ENCODE data around the gene CADPS2.

Gene CADPS2

GRCh38 chr7:122618585-122619189, 267.6 kb downstream of the CADPS2 start:
- Mint-ChIP-seq H3K4me1 (ENCODE audit: low read depth) (no peaks in the 10 kb centered on the region), H3K9me3 (ENCODE audit: low read depth) (no peaks in the 10 kb centered on the region), H3K36me3 (no peaks in the 10 kb centered on the region), H3K27me3 (no peaks in the 10 kb centered on the region), H3K4me3 (no peak overlapping the region), H3K27ac (no peak overlapping the region)

- H3K4me1 Mint-ChIP-seq (ENCODE audit: low read depth), result no peaks in the 10 kb centered on the region
- H3K9me3 Mint-ChIP-seq (ENCODE audit: low read depth), result no peaks in the 10 kb centered on the region
- no peaks in the 10 kb centered on the region for H3K27me3 Mint-ChIP-seq
- H3K36me3 Mint-ChIP-seq, result no peaks in the 10 kb centered on the region
- no peak overlapping the region for H3K4me3 Mint-ChIP-seq
- no peak overlapping the region for H3K27ac Mint-ChIP-seq
Measured at GRCh38 chr7:122616951-122617350, 269.3 kb downstream of the CADPS2 start.

GRCh38 chr7:122605929-122606328, 280.3 kb downstream of the CADPS2 start:
- H3K27me3 Mint-ChIP-seq, result no peaks in the 10 kb centered on the region
- no peaks in the 10 kb centered on the region for H3K4me1 Mint-ChIP-seq (ENCODE audit: low read depth)
- no peak overlapping the region for H3K4me3 Mint-ChIP-seq
- no peaks in the 10 kb centered on the region for H3K36me3 Mint-ChIP-seq
- H3K9me3 Mint-ChIP-seq (ENCODE audit: low read depth), result no peaks in the 10 kb centered on the region
- no peak overlapping the region for H3K27ac Mint-ChIP-seq

- Mint-ChIP-seq H3K9me3 (ENCODE audit: low read depth) (no peaks in the 10 kb centered on the region), H3K4me1 (ENCODE audit: low read depth) (no peaks in the 10 kb centered on the region), H3K27me3 (no peaks in the 10 kb centered on the region), H3K27ac (no peak overlapping the region), H3K4me3 (no peak overlapping the region), H3K36me3 (no peaks in the 10 kb centered on the region)
Measured at GRCh38 chr7:122604251-122604650, 282.0 kb downstream of the CADPS2 start.

GRCh38 chr7:122602800-122603199, 283.5 kb downstream of the CADPS2 start:
- H3K36me3 Mint-ChIP-seq, result no peaks in the 10 kb centered on the region
- no peaks in the 10 kb centered on the region for H3K9me3 Mint-ChIP-seq (ENCODE audit: low read depth)
- H3K27me3 Mint-ChIP-seq, result no peaks in the 10 kb centered on the region
- no peak overlapping the region for H3K27ac Mint-ChIP-seq
- no peak overlapping the region for H3K4me3 Mint-ChIP-seq
- no peaks in the 10 kb centered on the region for H3K4me1 Mint-ChIP-seq (ENCODE audit: low read depth)

GRCh38 chr7:122600630-122601029, 285.6 kb downstream of the CADPS2 start:
- H3K4me1 Mint-ChIP-seq (ENCODE audit: low read depth), result no peaks in the 10 kb centered on the region
- H3K9me3 Mint-ChIP-seq (ENCODE audit: low read depth), result no peaks in the 10 kb centered on the region
- no peaks in the 10 kb centered on the region for H3K36me3 Mint-ChIP-seq
- no peaks in the 10 kb centered on the region for H3K27me3 Mint-ChIP-seq
- no peak overlapping the region for H3K4me3 Mint-ChIP-seq
- no peak overlapping the region for H3K27ac Mint-ChIP-seq

GRCh38 chr7:122600042-122600441, 286.2 kb downstream of the CADPS2 start:
- H3K9me3 Mint-ChIP-seq (ENCODE audit: low read depth), result peaks cover 3% of the 10 kb centered on the region
- H3K4me3 Mint-ChIP-seq, result no peak overlapping the region
- H3K36me3 Mint-ChIP-seq, result no peaks in the 10 kb centered on the region
- no peaks in the 10 kb centered on the region for H3K27me3 Mint-ChIP-seq
- H3K27ac Mint-ChIP-seq, result no peak overlapping the region
- H3K4me1 Mint-ChIP-seq (ENCODE audit: low read depth), result no peaks in the 10 kb centered on the region

GRCh38 chr7:122597277-122597676, 289.0 kb downstream of the CADPS2 start:
- Mint-ChIP-seq H3K9me3 (ENCODE audit: low read depth) (peaks cover 3% of the 10 kb centered on the region), H3K27me3 (no peaks in the 10 kb centered on the region), H3K27ac (no peak overlapping the region), H3K4me3 (no peak overlapping the region), H3K4me1 (ENCODE audit: low read depth) (no peaks in the 10 kb centered on the region), H3K36me3 (no peaks in the 10 kb centered on the region)

- no peaks in the 10 kb centered on the region for H3K36me3 Mint-ChIP-seq
- H3K4me1 Mint-ChIP-seq (ENCODE audit: low read depth), result no peaks in the 10 kb centered on the region
- peaks cover 3% of the 10 kb centered on the region for H3K9me3 Mint-ChIP-seq (ENCODE audit: low read depth)
- no peak overlapping the region for H3K27ac Mint-ChIP-seq
- H3K4me3 Mint-ChIP-seq, result no peak overlapping the region
- no peaks in the 10 kb centered on the region for H3K27me3 Mint-ChIP-seq
Measured at GRCh38 chr7:122595885-122596284, 290.4 kb downstream of the CADPS2 start.

GRCh38 chr7:122588621-122589020, 297.6 kb downstream of the CADPS2 start:
- H3K9me3 Mint-ChIP-seq (ENCODE audit: low read depth), result no peaks in the 10 kb centered on the region
- no peaks in the 10 kb centered on the region for H3K27me3 Mint-ChIP-seq
- no peak overlapping the region for H3K27ac Mint-ChIP-seq
- H3K4me3 Mint-ChIP-seq, result no peak overlapping the region
- no peaks in the 10 kb centered on the region for H3K36me3 Mint-ChIP-seq
- H3K4me1 Mint-ChIP-seq (ENCODE audit: low read depth), result no peaks in the 10 kb centered on the region

GRCh38 chr7:122584676-122585251, 301.5 kb downstream of the CADPS2 start:
- Mint-ChIP-seq H3K4me3 (no peak overlapping the region), H3K27me3 (no peaks in the 10 kb centered on the region), H3K36me3 (no peaks in the 10 kb centered on the region), H3K9me3 (ENCODE audit: low read depth) (no peaks in the 10 kb centered on the region), H3K4me1 (ENCODE audit: low read depth) (no peaks in the 10 kb centered on the region), H3K27ac (no peak overlapping the region)

- H3K27ac Mint-ChIP-seq, result no peak overlapping the region
- no peak overlapping the region for H3K4me3 Mint-ChIP-seq
- no peaks in the 10 kb centered on the region for H3K27me3 Mint-ChIP-seq
- H3K4me1 Mint-ChIP-seq (ENCODE audit: low read depth), result no peaks in the 10 kb centered on the region
- peaks cover 3% of the 10 kb centered on the region for H3K9me3 Mint-ChIP-seq (ENCODE audit: low read depth)
- H3K36me3 Mint-ChIP-seq, result no peaks in the 10 kb centered on the region
Measured at GRCh38 chr7:122578350-122578749, 307.9 kb downstream of the CADPS2 start.

GRCh38 chr7:122577449-122578003, 308.7 kb downstream of the CADPS2 start:
- H3K4me1 Mint-ChIP-seq (ENCODE audit: low read depth), result no peaks in the 10 kb centered on the region
- H3K36me3 Mint-ChIP-seq, result no peaks in the 10 kb centered on the region
- no peak overlapping the region for H3K27ac Mint-ChIP-seq
- no peak overlapping the region for H3K4me3 Mint-ChIP-seq
- H3K9me3 Mint-ChIP-seq (ENCODE audit: low read depth), result peaks cover 3% of the 10 kb centered on the region
- H3K27me3 Mint-ChIP-seq, result no peaks in the 10 kb centered on the region

GRCh38 chr7:122572706-122573105, 313.6 kb downstream of the CADPS2 start:
- Mint-ChIP-seq H3K4me1 (ENCODE audit: low read depth) (no peaks in the 10 kb centered on the region), H3K27ac (no peak overlapping the region), H3K27me3 (no peaks in the 10 kb centered on the region), H3K4me3 (no peak overlapping the region), H3K9me3 (ENCODE audit: low read depth) (no peaks in the 10 kb centered on the region), H3K36me3 (no peaks in the 10 kb centered on the region)

- H3K4me1 Mint-ChIP-seq (ENCODE audit: low read depth), result no peaks in the 10 kb centered on the region
- H3K9me3 Mint-ChIP-seq (ENCODE audit: low read depth), result peaks cover 4% of the 10 kb centered on the region
- H3K36me3 Mint-ChIP-seq, result no peaks in the 10 kb centered on the region
- no peak overlapping the region for H3K4me3 Mint-ChIP-seq
- no peak overlapping the region for H3K27ac Mint-ChIP-seq
- H3K27me3 Mint-ChIP-seq, result no peaks in the 10 kb centered on the region
Measured at GRCh38 chr7:122561326-122561725, 324.9 kb downstream of the CADPS2 start.

Data from activated naive CD8-positive, alpha-beta T cell (primary cell).